Naive thymus-derived CD4-positive, alpha-beta T cell (primary cell): Measurements from ENCODE around the gene GSG1L. TPM values are rescaled to one million over a fixed set of nuclear protein-coding genes. Genes with fewer than 3 reads are reported as not detected.
A peak's percentile ranks its signal among the peaks of the same experiment; 100 is the strongest.

Experiments
- ATAC-seq: fragments of 150-1000 bp; cut with Tn5 transposase; 2 replicates; pipeline ENCODE4 v1.10.0; 2021; ENCODE audit warnings: mild to moderate bottlenecking, moderate library complexity
- CTCF ChIA-PET: fragments of 350-600 bp; sonication (Branson Sonifier 250); formaldehyde crosslinking; loops from one replicate; lab custom pipeline; 2021; ENCODE audit warnings: antibody characterized with exemption; lab: Charles Lee
- POLR2A ChIA-PET: fragments of 350-600 bp; sonication (Branson Sonifier 250); formaldehyde crosslinking; loops from one replicate; lab custom pipeline; 2021; ENCODE audit warnings: antibody characterized with exemption, inconsistent platforms; lab: Charles Lee
- DNase-seq, 9 donors: peaks; one replicate each; pipeline versions ENCODE4 v3.0.0 to v3.0.0-alpha.2; 2020 to 2022; ENCODE audit warnings: mixed read lengths in 1 of 9
- H3K27ac ChIP-seq: one replicate; pipeline ENCODE4 v1.7.0; 2013; ENCODE audit warnings: mild to moderate bottlenecking, low read depth, low read length, moderate library complexity
- H3K27me3 ChIP-seq, 2 donors: one replicate each; pipeline ENCODE4 v1.7.0; 2013; ENCODE audit warnings: low read length in 2 of 2, mild to moderate bottlenecking in 2 of 2, moderate library complexity in 2 of 2; ENCODE audit not compliant: control insufficient read depth in 2 of 2, insufficient read depth in 2 of 2
- H3K36me3 ChIP-seq, 3 experiments: 1 replicate in 2 of 3; 2 replicates in 1 of 3; pipeline ENCODE4 v1.7.0; 2013; ENCODE audit warnings: low read length in 3 of 3, mild to moderate bottlenecking in 3 of 3, moderate library complexity in 1 of 3; ENCODE audit not compliant: insufficient read depth in 3 of 3, control insufficient read depth in 2 of 3
- H3K4me1 ChIP-seq, 2 donors: one replicate each; pipeline ENCODE4 v1.7.0; 2013; ENCODE audit warnings: low read length in 2 of 2, mild to moderate bottlenecking in 2 of 2, moderate library complexity in 1 of 2; ENCODE audit not compliant: control insufficient read depth in 2 of 2, insufficient read depth in 2 of 2
- H3K4me3 ChIP-seq: 2 replicates; pipeline ENCODE4 v1.7.0; 2013; ENCODE audit warnings: mild to moderate bottlenecking, low read length
- H3K9me3 ChIP-seq, 3 experiments: 1 replicate in 2 of 3; 2 replicates in 1 of 3; pipeline ENCODE4 v1.7.0; 2013; ENCODE audit warnings: low read length in 3 of 3; ENCODE audit not compliant: control insufficient read depth in 2 of 3
- H3K27ac Mint-ChIP-seq, 9 donors: one replicate each; pipeline ENCODE4 v1.8.0; 2020 to 2022; ENCODE audit warnings: mixed read lengths in 9 of 9, mild to moderate bottlenecking in 8 of 9, moderate library complexity in 5 of 9, inconsistent platforms in 2 of 9
- H3K27me3 Mint-ChIP-seq, 5 donors: one replicate each; pipeline ENCODE4 v1.8.0; 2021 to 2022; ENCODE audit warnings: mixed read lengths in 5 of 5, mild to moderate bottlenecking in 1 of 5
- H3K36me3 Mint-ChIP-seq, 5 donors: one replicate each; pipeline ENCODE4 v1.8.0; 2020 to 2022; ENCODE audit warnings: mixed read lengths in 5 of 5, mild to moderate bottlenecking in 3 of 5, inconsistent platforms in 1 of 5
- H3K4me1 Mint-ChIP-seq, 7 donors: one replicate each; pipeline ENCODE4 v1.8.0; 2020 to 2022; ENCODE audit warnings: mixed read lengths in 7 of 7, mild to moderate bottlenecking in 3 of 7, inconsistent platforms in 1 of 7
- H3K4me3 Mint-ChIP-seq, 10 donors: one replicate each; pipeline ENCODE4 v1.8.0; 2020 to 2022; ENCODE audit warnings: mild to moderate bottlenecking in 10 of 10, mixed read lengths in 10 of 10, moderate library complexity in 6 of 10, inconsistent platforms in 2 of 10
- H3K9me3 Mint-ChIP-seq, 11 donors: one replicate each; pipeline ENCODE4 v1.8.0; 2020 to 2022; ENCODE audit warnings: mixed read lengths in 11 of 11, mild to moderate bottlenecking in 4 of 11, inconsistent platforms in 1 of 11, moderate library complexity in 1 of 11
- intact Hi-C, 2 donors: fragments of 100-400 bp; cut with micrococcal nuclease; formaldehyde crosslinking; loops; one replicate each; pipeline ENCODE4 v1.15.1; 2023
- polyA plus RNA-seq, 2 donors: library from polyadenylated mRNA; unstranded; fragments of 300-500 nt; fragmentation: Illumina TruSeq; gene quantifications; one replicate each; pipeline ENCODE4 v1.2.3, GENCODE V29; 2021
- total RNA-seq, 6 experiments: library from RNA in 5 of 6; stranded (reverse) in 5 of 6; gene quantifications; 1 replicate in 5 of 6; 2 replicates in 1 of 6; pipeline ENCODE4 v1.2.3 and lab custom pipeline; 2021 to 2026

The GSG1L gene
- total and polyA plus RNA-seq, 7 experiments from 2014 or later = 0.10 TPM; not detected in 6

- DNase-seq = no peak
- Mint-ChIP-seq H3K4me3 (peak overlapping the region in 1 of 10 donors; percentile 12), H3K9me3 (peaks cover 0 to 11% (median 3%) of the 10 kb centered on the region in 11 donors), H3K27me3 (peaks cover 0 to 22% (median 20%) of the 10 kb centered on the region in 5 donors), H3K36me3 (peaks cover 0 to 5% (median 3%) of the 10 kb centered on the region in 5 donors), H3K4me1 (no peaks in the 10 kb centered on the region), H3K27ac (no peak overlapping the region)
- H3K27ac ChIP-seq = no peak overlapping the region
- no peaks in the 10 kb centered on the region for H3K9me3 ChIP-seq
- H3K36me3 ChIP-seq = no peaks in the 10 kb centered on the region
- no peak overlapping the region for H3K4me3 ChIP-seq
- intact Hi-C loops = no loop called here
- no peaks in the 10 kb centered on the region for H3K27me3 ChIP-seq
- H3K4me1 ChIP-seq = no peaks in the 10 kb centered on the region
- ATAC-seq = no peak
- ChIA-PET CTCF (interaction anchor here (0.7 kb wide), 1 partner anchor 12 kb away, joined by 3 read pairs; no protein-coding TSS in a partner anchor), POLR2A (no interaction called here)
Observed at GRCh38 chr16:28042811-28043210, 20.7 kb downstream of the GSG1L start.

DNA sequence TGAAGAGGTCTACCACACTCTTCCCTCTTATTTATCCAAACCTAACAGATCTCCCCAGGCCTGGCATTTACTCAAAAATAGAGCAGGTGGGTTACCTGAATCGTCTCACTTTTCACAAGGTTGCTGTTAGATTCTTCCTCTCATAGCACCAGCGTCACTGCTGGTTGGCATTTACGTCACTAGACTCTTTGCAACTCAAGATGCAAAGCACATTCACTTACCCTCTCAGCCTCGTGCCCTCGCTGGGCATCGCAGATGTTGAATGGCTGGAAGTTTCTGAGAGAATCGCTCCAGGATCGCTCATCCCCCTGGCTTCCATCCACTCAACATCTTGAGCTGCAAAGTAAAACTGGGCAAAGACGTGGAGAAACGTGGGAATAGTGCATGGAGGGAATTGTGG, 21.9 kb downstream of the GSG1L start:
- no peaks in the 10 kb centered on the region for H3K27me3 ChIP-seq
- H3K9me3 Mint-ChIP-seq = peaks cover 0 to 1% (median 0%) of the 10 kb centered on the region in 11 donors
- CTCF ChIA-PET = no interaction called here
- ATAC-seq (no peak), DNase-seq (no peak)
- no peak overlapping the region for H3K4me3 ChIP-seq
- no peaks in the 10 kb centered on the region for H3K4me1 Mint-ChIP-seq
- POLR2A ChIA-PET = no interaction called here
- no peak overlapping the region for H3K4me3 Mint-ChIP-seq
- H3K27me3 Mint-ChIP-seq = peaks cover 0 to 21% (median 17%) of the 10 kb centered on the region in 5 donors
- H3K36me3 Mint-ChIP-seq = peaks cover 0 to 2% (median 0%) of the 10 kb centered on the region in 5 donors
- no peaks in the 10 kb centered on the region for H3K4me1 ChIP-seq
- no peak overlapping the region for H3K27ac Mint-ChIP-seq
- intact Hi-C loops = no loop called here
- no peaks in the 10 kb centered on the region for H3K36me3 ChIP-seq
- no peak overlapping the region for H3K27ac ChIP-seq
- H3K9me3 ChIP-seq = no peaks in the 10 kb centered on the region

DNA sequence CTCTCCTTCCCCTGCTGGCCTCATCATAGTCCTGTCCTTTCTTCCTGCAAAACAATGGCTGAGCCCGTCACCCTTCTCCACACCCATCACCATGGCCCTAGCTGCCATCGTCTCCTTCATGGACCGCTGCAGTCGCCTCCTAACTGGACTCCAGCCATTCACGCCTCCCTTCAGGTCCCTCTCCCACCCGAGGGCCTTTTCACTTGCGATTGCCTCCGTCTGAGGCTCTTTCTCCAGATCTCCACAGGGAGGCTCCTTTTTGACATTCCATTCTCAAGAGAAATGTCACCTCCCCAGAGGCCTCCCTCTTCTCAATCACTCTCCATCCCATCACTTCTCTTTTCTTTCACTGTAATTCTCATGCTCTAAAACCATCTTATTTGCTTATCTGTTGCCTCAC, 23.5 kb downstream of the GSG1L start:
- H3K27ac Mint-ChIP-seq = no peak overlapping the region

GRCh38 chr16:28039493-28039892, 24.0 kb downstream of the GSG1L start:
- ATAC-seq (no peak), DNase-seq (no peak)
- Histone ChIP-seq H3K27ac (no peak overlapping the region), H3K27me3 (no peaks in the 10 kb centered on the region), H3K36me3 (no peaks in the 10 kb centered on the region), H3K4me3 (no peak overlapping the region), H3K4me1 (no peaks in the 10 kb centered on the region), H3K9me3 (no peaks in the 10 kb centered on the region)
- Mint-ChIP-seq H3K27me3 (peaks cover 0 to 36% (median 18%) of the 10 kb centered on the region in 5 donors), H3K4me3 (no peak overlapping the region), H3K36me3 (no peaks in the 10 kb centered on the region), H3K4me1 (no peaks in the 10 kb centered on the region), H3K9me3 (no peaks in the 10 kb centered on the region), H3K27ac (no peak overlapping the region)
- intact Hi-C loops = no loop called here
- ChIA-PET CTCF (no interaction called here), POLR2A (no interaction called here)

More for the DNA sequence above, 23.5 kb downstream of the GSG1L start:
- ATAC-seq (no peak), DNase-seq (no peak)
- POLR2A ChIA-PET = no interaction called here
- CTCF ChIA-PET = no interaction called here
- no peaks in the 10 kb centered on the region for H3K4me1 Mint-ChIP-seq
- no peak overlapping the region for H3K4me3 ChIP-seq
- no peak overlapping the region for H3K27ac ChIP-seq
- intact Hi-C loops = no loop called here
- no peaks in the 10 kb centered on the region for H3K36me3 Mint-ChIP-seq
- H3K4me1 ChIP-seq = no peaks in the 10 kb centered on the region
- H3K27me3 Mint-ChIP-seq = peaks cover 0 to 30% (median 19%) of the 10 kb centered on the region in 5 donors
- H3K9me3 ChIP-seq = no peaks in the 10 kb centered on the region
- H3K36me3 ChIP-seq = no peaks in the 10 kb centered on the region
- no peak overlapping the region for H3K4me3 Mint-ChIP-seq
- no peaks in the 10 kb centered on the region for H3K9me3 Mint-ChIP-seq
- H3K27me3 ChIP-seq = no peaks in the 10 kb centered on the region

DNA sequence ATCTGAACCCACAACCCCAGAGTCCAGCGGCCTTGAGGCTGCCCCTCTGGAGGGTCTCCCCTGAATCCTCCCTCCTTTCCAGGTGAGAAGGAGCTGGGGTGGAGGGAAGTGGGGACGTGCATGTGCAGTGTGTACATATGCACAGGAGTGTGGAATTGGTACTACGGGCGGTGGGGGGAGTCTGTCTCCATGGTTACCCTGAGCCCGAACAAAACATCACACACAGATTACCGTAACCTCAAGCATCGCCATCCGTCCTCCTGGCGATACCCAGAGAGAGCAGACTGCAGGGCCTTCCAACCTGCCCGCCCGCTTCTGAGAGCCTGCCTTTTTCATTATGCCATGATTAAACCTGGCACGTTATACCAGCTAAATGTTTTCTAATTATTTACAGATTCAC, 25.1 kb downstream of the GSG1L start:
- H3K9me3 Mint-ChIP-seq = peaks cover 0 to 2% (median 0%) of the 10 kb centered on the region in 11 donors
- H3K4me1 Mint-ChIP-seq = no peaks in the 10 kb centered on the region
- no peaks in the 10 kb centered on the region for H3K36me3 Mint-ChIP-seq
- H3K27me3 Mint-ChIP-seq = peaks cover 0 to 37% (median 22%) of the 10 kb centered on the region in 5 donors
- H3K4me3 Mint-ChIP-seq = no peak overlapping the region
- no peak overlapping the region for H3K27ac Mint-ChIP-seq
- Histone ChIP-seq H3K4me1 (no peaks in the 10 kb centered on the region), H3K36me3 (no peaks in the 10 kb centered on the region), H3K4me3 (no peak overlapping the region), H3K9me3 (no peaks in the 10 kb centered on the region), H3K27me3 (no peaks in the 10 kb centered on the region), H3K27ac (no peak overlapping the region)
- ChIA-PET POLR2A (no interaction called here), CTCF (no interaction called here)
- intact Hi-C loops = no loop called here
- DNase-seq (no peak), ATAC-seq (no peak)

DNA sequence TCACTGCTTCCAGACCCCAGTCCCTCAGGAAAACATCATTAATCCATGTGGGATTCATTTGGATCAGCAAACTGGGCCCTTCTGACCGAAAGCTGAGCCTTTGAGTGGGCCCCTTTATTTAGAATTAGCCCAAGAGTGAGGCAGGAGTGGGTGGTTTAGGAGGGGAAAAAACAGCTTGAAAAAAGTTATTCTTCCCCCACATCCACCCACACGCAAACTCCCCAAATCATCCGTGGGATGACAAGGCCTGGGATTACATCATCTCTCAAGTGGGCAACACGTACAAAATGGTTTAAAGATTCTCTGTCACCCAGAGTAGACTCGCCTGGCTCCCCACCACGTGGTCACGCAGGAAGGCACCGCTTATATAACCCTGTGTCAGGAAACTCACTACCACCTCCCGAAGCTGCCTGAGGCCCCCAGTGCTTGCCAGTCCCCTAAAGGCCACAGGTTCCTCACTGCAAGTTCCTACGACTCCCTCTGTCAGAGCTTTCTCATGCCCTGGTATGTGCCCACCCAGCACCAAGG, 27.6 kb downstream of the GSG1L start:
- POLR2A ChIA-PET = no interaction called here
- Mint-ChIP-seq H3K9me3 (peaks cover 0 to 2% (median 0%) of the 10 kb centered on the region in 11 donors), H3K27me3 (peaks cover 0 to 43% (median 23%) of the 10 kb centered on the region in 5 donors), H3K36me3 (no peaks in the 10 kb centered on the region), H3K27ac (no peak overlapping the region), H3K4me3 (no peak overlapping the region), H3K4me1 (no peaks in the 10 kb centered on the region)
- ATAC-seq (no peak), DNase-seq (no peak)
- intact Hi-C loops = no loop called here
- no peaks in the 10 kb centered on the region for H3K9me3 ChIP-seq
- H3K4me3 ChIP-seq = no peak overlapping the region
- H3K27ac ChIP-seq = no peak overlapping the region
- no peaks in the 10 kb centered on the region for H3K27me3 ChIP-seq
- H3K4me1 ChIP-seq = no peaks in the 10 kb centered on the region
- CTCF ChIA-PET = no interaction called here
- H3K36me3 ChIP-seq = no peaks in the 10 kb centered on the region

DNA sequence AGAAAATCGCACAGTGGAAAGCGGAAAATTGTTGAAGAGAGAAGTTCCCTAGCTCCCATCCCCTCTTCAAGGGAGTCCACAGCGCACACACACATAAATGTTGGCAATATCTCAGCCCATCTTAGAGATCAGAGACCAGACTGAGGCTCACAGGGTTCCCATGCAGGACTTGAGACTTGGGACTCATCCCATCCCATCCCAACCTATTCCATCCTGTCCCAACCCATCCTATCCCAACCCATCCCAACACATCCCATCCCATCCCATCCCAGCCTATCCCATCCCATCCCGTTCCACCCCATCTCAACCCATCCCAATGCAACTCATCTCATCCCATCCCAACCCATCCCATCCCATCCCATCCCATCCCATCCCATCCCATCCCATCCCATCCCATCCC, 29.6 kb downstream of the GSG1L start:
- ATAC-seq = no peak
- intact Hi-C loops = no loop called here
- CTCF ChIA-PET = no interaction called here
- H3K27ac Mint-ChIP-seq = no peak overlapping the region
- no peaks in the 10 kb centered on the region for H3K36me3 Mint-ChIP-seq
- peaks cover 0 to 43% (median 23%) of the 10 kb centered on the region in 5 donors for H3K27me3 Mint-ChIP-seq
- H3K27ac ChIP-seq = no peak overlapping the region
- H3K4me1 ChIP-seq = no peaks in the 10 kb centered on the region
- no peaks in the 10 kb centered on the region for H3K9me3 ChIP-seq
- POLR2A ChIA-PET = no interaction called here
- no peaks in the 10 kb centered on the region for H3K27me3 ChIP-seq
- no peaks in the 10 kb centered on the region for H3K4me1 Mint-ChIP-seq
- no peak for DNase-seq
- peaks cover 0 to 11% (median 0%) of the 10 kb centered on the region in 11 donors for H3K9me3 Mint-ChIP-seq
- H3K36me3 ChIP-seq = no peaks in the 10 kb centered on the region
- H3K4me3 Mint-ChIP-seq = no peak overlapping the region
- no peak overlapping the region for H3K4me3 ChIP-seq
